NCI-H1694 (cell line): Measurements from ENCODE around the gene MOSMO.
"Not testable (repeated sequence)": the region's sequence is repeated elsewhere in the genome, so short reads cannot be mapped to it uniquely, and the experiment has no call there.

Experiments
- DNase-seq: peaks from one replicate; lab custom pipeline; 2025; lab: John Stamatoyannopoulos, UW

MOSMO gene

GRCh38 chr16:22007509-22008214 lies at the start of gene MOSMO:
Gene MOSMO, plus strand, starts transcription at chr16:22008111. Its CDS starts 191 bp downstream, at chr16:22008302.
- no peak for DNase-seq

DNA sequence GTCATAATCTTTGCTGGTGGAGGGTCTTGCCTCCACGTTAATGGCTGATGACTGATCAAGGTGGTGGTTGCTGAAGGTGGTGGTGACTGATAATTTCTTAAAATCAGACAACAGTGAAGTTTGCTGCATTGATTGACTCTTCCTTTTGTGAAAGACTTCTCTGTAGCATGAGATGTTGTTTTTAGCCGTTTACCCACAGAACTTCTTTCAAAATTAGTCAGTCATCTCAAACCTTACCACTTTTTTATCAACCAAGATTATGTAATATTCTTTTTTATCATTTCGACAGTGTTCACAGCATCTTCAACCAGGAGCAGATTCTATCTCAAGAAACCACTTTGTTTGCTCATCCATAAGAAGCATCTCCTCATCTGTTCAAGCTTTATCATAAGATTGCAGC lies 48.9 kb upstream of the MOSMO start:
- no peak for DNase-seq

DNA sequence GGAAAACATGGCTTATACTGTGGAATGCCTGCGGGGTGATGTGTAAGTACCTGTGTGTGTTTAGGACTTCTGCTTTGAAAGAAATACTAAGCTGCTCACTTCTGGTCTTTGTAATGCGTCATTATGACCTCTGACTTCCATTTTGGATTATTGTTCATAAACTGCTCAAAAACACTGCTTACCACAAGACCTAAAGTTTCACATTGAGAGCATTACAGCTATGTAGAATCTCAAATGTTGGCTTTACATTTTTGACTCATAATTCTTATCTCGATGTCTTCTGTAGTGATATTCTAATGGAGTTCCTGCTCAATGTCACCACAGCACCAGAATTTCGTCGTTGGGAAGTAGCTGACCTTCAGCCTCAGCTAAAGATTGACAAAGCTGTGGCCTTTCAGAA lies 45.4 kb upstream of the MOSMO start:
- DNase-seq = no peak

GRCh38 chr16:21963887-21964286 lies 44.0 kb upstream of the MOSMO start:
- DNase-seq = no peak

DNA sequence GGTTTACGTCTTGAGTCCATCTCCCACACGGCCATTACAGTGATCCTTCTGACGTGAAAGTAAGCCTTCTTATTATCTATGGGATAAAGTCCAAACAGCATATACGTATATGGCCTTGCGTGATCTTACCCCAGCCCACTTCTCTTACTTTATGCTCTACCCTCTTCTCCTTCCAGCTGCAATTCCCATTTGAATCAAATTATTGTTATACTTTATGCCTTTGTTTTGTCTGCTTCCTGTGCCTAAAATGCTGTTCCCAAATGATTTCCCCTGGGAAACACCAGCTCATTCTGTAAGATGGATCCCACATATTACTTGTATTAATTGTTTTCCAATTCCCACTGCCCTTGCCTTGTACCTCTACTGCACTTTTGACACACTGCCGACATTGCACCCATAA lies 43.6 kb upstream of the MOSMO start:
- DNase-seq = no peak

DNA sequence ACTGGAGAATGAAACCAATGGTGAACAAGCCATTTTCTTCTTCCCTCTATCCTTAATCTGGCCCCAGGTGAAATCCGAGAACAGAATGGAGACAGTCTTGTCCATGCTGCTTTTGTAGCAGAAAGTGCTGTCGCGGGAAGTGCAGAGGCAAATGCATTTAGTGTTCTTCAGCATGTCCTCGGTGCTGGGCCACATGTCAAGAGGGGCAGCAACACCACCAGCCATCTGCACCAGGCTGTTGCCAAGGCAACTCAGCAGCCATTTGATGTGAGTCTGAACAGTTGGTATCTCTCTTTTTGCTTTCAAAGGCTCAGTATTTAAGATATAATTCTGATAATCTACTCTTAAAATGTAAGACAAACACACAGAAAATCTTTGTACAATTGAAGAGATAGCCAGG lies 36.1 kb upstream of the MOSMO start:
- no peak for DNase-seq

- DNase-seq = no peak
Measured at GRCh38 chr16:21973945-21974344, 34.0 kb upstream of the MOSMO start.

DNA sequence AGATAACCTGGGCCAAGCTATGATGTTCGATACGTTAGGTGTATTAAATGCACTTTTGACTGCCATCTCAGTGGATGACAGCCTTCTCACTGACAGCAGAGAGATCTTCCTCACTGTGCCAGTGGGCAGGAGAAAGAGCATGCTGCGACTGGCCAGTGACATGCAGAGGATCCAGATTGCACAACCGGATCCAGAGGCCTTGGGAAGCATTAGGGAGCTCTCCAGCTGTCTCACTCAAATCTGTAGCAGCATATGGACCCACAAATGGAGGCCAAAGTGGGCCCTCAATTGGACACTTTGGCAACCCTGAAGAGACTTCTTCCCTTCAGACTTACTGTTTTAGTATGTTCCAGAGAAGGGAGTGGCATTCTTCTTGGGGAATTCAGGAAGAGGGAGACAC lies 27.9 kb upstream of the MOSMO start:
- DNase-seq = no peak

GRCh38 chr16:21982108-21982507 lies 25.8 kb upstream of the MOSMO start:
- no peak for DNase-seq

GRCh38 chr16:21984062-21984461 lies 23.8 kb upstream of the MOSMO start:
- DNase-seq = no peak

GRCh38 chr16:21985524-21985923 lies 22.4 kb upstream of the MOSMO start:
- no peak for DNase-seq

DNA sequence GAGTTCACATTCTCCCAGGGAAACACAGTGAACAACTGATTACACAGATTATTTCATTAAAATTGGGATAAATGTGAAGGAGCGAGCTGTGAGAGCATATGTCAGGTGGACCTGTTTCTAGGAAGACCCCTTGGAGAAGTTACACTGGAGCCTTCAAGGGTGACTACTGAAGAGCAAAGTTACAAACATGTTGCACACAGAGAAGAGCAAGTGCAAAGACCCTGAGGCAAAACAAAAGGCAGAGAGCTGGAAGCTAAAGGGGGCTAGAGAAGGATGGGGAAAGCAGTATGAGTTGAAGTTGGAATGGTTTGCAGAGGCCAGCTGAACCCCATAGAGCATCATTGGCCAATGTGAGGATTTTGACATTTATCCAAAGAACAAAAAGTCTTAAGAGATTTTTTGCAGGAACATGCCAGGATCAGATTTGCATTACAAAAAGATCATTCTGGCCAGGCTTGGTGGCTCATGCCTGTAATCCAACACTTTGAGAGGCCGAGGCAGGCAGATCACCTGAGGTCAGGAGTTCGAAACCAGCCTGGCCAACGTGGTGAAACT lies 21.1 kb upstream of the MOSMO start:
- no peak for DNase-seq

- DNase-seq = no peak
Measured at GRCh38 chr16:21987498-21987897, 20.4 kb upstream of the MOSMO start.

GRCh38 chr16:21989133-21989532 lies 18.8 kb upstream of the MOSMO start:
- DNase-seq = no peak

GRCh38 chr16:21989751-21990150 lies 18.2 kb upstream of the MOSMO start:
- DNase-seq = no peak

GRCh38 chr16:21990381-21990944 lies 17.4 kb upstream of the MOSMO start:
- no peak for DNase-seq

DNA sequence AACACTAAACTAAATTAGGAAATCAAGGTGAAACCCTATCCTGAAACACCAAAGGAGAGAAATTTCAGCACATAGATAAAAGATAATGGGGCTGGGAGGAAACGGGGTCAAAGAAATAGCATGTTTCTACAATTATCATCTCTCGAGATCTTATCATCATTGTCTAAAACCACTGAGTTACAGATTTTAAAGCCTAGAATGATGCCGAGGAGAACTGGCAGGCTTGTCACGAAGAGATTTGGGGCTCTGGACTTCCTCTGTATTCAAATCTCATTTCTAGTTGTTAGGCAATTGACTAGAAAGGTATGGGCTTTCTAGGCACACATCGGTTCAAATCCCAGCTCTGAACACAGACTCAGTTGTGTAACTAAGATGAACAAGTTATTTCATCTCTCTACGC lies 16.3 kb upstream of the MOSMO start:
- no peak for DNase-seq

DNA sequence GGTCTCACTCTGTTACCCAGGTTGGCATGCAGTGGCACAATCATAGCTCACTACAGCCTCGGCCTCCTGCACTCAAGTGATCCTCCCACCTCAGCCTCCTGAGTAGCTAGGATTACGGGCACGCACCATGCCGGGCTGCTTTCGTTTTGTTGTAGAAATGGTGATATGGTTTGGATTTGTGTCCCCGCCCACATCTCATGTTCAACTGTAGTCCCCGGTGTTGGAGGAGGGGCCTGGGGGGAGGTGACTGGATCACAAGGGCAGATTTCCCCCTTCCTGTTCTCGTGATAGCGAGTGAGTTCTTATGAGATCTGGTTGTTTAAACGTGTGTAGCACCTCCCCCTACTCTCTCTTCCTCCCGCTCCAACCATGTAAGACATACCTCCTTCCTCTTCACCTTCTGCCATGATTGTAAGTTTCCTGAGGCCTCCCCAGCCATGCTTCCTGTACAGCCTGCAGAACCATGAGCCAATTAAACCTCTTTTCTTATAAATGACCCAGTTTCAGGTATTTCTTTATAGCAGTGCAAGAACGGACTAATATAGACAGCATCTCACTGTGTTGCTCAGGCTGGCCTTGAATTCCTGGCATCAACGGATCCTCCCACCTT lies 12.9 kb upstream of the MOSMO start:
- DNase-seq = no peak

DNA sequence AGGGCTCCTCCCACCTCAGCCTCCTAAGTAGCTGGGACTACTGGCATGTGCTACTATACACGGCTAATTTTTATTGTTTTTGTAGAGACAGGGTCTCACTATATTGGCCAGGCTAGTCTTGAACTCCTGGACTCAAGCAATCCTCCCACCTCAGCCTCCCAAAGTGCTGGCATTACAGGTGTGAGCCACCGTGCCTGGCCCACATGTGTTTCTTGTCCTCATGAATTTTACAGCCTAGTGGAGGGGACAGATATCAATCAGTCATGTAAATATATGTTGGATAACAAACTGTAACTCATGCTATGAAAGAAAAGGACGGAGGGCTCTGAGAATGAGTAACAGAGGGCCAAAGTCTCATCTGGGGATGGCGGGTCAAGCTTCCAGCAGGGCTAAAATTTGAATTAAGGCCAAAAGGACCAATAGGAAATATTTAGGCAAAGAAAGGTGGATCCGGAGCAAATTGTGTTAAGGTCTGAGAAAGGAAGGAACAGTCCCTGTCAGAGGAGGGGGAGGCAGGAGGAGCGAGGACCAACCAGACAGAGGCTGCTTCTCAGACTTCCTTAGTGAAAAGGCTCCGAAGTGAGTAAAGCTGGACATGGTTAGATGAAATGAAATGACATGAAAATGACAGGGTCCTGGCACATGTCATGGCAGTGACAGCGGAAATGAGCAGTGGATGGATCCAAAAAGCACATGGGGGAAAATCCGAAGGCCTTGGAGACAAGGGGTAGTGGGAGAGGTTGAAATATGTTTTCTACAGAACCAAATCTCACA lies 10.8 kb upstream of the MOSMO start:
- DNase-seq = no peak

DNA sequence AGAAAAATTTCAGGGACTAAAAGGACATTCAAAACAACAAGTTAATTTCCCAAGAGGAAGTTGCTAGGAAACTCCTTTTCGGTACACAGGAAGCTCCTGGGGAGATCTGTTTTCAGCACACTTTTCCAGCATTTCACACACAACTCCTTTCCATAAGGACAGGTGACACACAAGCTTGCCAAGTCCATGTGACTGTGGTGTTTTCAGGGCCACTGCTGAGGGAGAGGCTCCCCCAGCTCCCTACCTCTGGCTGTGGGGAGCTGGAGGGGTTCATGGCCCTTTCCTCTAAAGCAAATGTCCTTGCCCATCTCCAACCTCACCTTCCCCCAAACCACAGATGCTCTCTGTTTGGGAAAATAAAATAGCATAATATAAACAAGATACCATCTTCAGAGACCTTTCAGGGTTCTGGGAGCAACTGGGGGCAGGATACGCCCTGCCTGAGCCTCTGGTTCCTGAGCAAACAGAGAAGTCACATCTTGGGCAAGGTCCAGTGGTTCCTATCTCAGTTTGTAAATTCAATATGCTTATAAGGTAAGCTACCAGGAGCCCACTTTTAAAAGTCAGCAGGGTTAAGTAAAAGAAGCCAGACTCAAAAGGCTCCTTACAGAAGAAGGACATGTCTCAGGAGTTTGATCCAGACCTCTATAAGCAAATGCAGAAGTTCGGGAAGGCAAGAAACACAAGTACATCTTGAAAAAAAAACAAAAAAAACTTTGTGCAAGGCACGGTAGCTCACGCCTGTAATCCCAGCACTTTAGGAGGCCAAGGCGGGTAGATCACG lies 10.0 kb upstream of the MOSMO start:
- no peak for DNase-seq

DNA sequence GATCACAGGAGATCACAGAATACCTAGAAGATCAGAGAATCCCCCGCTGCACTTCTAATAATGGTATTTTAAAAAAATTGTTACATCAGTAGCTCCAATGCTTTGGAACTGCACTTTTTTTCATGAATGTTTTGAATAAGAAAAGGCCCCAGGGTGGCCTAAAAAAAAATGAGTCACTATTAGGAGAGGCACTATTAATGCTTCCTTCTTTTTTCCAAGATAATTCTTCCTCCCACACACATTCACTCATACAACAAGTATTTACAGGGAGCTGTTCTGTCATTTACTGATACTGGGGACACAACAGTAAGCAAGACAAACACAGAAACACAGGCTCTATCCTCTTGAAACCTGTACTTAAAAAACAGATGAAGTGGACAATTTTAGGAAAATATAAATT lies 6.3 kb upstream of the MOSMO start:
- DNase-seq = no peak

DNA sequence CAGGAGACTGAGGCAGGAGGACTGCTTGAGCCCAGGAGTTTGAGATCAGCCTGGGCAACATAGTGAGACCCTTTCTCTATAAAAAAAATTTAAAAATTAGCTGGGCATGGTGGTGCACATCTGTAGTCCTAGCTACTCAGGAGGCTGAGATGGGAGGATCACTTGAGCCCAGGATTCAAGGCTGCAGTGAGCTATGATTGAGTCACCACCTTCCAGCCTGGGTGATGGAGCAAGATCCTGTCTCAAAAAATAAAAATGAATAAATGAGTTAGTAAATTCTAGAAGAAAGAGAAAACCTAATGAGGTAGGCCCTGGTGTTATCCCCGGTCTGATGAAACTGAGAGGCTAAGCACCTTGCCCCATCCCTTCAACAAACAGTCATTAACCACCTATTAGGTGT lies 5.9 kb upstream of the MOSMO start:
- not testable (repeated sequence) for DNase-seq
